Measurements from ENCODE around the gene CDC25B.
"Not testable (repeated sequence)": the region's sequence is repeated elsewhere in the genome, so short reads cannot be mapped to it uniquely, and the experiment has no call there.

The CDC25B gene

DNA sequence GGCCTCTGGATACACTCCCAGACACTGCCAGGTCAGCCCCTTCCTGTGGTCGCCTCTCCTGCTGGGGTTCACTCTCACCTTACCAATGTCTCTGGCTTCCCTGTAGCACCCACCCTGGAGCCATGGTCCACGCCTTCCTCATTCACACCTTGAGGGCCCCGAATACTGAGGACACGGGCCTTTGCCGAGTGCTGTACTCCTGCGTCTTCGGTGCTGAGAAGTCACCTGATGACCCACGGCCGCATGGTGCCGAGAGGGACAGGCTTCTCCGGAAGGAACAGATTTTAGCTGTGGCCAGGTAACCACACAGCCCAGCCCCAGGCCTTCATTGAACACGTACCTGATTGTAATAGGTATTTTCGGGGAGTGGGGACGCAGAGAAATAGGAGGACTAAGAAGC lies 25.9 kb downstream of the CDC25B start:
- DNase-seq (ENCODE audit: low read depth), result no peak
- TF ChIP-seq, protein P1, sequence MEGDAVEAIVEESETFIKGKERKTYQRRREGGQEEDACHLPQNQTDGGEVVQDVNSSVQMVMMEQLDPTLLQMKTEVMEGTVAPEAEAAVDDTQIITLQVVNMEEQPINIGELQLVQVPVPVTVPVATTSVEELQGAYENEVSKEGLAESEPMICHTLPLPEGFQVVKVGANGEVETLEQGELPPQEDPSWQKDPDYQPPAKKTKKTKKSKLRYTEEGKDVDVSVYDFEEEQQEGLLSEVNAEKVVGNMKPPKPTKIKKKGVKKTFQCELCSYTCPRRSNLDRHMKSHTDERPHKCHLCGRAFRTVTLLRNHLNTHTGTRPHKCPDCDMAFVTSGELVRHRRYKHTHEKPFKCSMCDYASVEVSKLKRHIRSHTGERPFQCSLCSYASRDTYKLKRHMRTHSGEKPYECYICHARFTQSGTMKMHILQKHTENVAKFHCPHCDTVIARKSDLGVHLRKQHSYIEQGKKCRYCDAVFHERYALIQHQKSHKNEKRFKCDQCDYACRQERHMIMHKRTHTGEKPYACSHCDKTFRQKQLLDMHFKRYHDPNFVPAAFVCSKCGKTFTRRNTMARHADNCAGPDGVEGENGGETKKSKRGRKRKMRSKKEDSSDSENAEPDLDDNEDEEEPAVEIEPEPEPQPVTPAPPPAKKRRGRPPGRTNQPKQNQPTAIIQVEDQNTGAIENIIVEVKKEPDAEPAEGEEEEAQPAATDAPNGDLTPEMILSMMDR (IDR thresholded peaks at IDR 0.05; ENCODE audit: control insufficient read depth, insufficient read depth, low read depth, low read length, missing control alignments), result no peak
- H3K4me3 ChIP-seq (ENCODE audit: control insufficient read depth, low read depth, low read length), result no peak overlapping the region

- H3K4me3 ChIP-seq (ENCODE audit: control insufficient read depth, low read depth, low read length), result no peak overlapping the region
- TF ChIP-seq, protein P1 (IDR thresholded peaks at IDR 0.05; ENCODE audit: control insufficient read depth, insufficient read depth, low read depth, low read length, missing control alignments), result no peak
- no peak for DNase-seq (ENCODE audit: low read depth)
These were observed 27.8 kb downstream of the CDC25B start for GRCh38 chr20:3823881-3824280.

DNA sequence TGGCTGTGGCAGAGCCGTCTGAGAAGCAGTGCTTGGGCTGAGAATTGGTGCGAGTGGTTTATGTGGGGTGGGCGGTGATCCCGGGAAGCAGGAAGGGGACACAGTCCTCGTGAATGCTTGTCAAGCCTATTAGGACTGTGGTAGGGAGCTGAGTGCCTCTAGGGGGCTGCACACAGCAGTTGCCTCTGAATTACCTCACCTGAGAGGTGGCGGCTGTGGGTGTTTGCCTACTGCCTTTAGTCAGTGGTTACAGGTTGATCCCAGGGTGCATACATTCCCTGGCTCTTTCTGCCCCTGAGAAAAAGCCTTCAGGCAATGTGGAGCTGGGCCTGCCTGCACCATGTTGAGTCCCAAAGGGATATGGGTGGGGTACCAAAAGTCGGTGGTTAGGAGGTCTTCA lies 29.4 kb downstream of the CDC25B start:
- H3K4me3 ChIP-seq (ENCODE audit: control insufficient read depth, low read depth, low read length), result no peak overlapping the region
- TF ChIP-seq, protein P1 (IDR thresholded peaks at IDR 0.05; ENCODE audit: control insufficient read depth, insufficient read depth, low read depth, low read length, missing control alignments), result no peak
- no peak for DNase-seq (ENCODE audit: low read depth)

GRCh38 chr20:3826420-3826819 lies 30.3 kb downstream of the CDC25B start:
- no peak overlapping the region for H3K4me3 ChIP-seq (ENCODE audit: control insufficient read depth, low read depth, low read length)
- no peak for DNase-seq (ENCODE audit: low read depth)
- TF ChIP-seq, protein P1 (IDR thresholded peaks at IDR 0.05; ENCODE audit: control insufficient read depth, insufficient read depth, low read depth, low read length, missing control alignments), result no peak

GRCh38 chr20:3828798-3829197 lies 32.7 kb downstream of the CDC25B start:
- TF ChIP-seq, protein P1 (IDR thresholded peaks at IDR 0.05; ENCODE audit: control insufficient read depth, insufficient read depth, low read depth, low read length, missing control alignments), result no peak
- DNase-seq (ENCODE audit: low read depth), result no peak
- no peak overlapping the region for H3K4me3 ChIP-seq (ENCODE audit: control insufficient read depth, low read depth, low read length)

- DNase-seq (ENCODE audit: low read depth), result not testable (repeated sequence)
These were observed 33.8 kb downstream of the CDC25B start for GRCh38 chr20:3829891-3830290.

DNA sequence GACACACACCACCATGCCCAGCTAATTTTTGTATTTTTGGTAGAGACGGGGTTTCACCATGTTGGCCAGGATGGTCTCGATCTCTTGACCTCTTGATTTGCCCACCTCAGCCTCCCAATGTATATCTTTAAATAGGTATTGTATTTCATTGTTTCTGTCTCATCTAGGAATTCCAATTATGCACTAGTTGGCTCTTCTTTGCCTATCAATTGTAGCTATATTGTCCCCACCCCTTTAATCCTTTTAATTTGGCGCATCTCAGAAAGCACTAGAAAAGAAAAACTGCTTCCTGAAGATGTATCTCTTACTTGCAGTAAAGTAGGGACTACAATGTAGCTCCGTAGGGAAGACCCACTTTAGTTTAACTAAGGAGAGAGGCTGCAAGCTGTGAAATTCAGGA lies 40.0 kb downstream of the CDC25B start:
- no peak for DNase-seq (ENCODE audit: low read depth)
- TF ChIP-seq, protein P1 (IDR thresholded peaks at IDR 0.05; ENCODE audit: control insufficient read depth, insufficient read depth, low read depth, low read length, missing control alignments), result no peak
- no peak overlapping the region for H3K4me3 ChIP-seq (ENCODE audit: control insufficient read depth, low read depth, low read length)

More at GRCh38 chr20:3829891-3830290, 33.8 kb downstream of the CDC25B start:
- H3K4me3 ChIP-seq (ENCODE audit: control insufficient read depth, low read depth, low read length), result not testable (repeated sequence)
